HG03442 (cell line): Measurements from ENCODE around the gene DCC.
A peak's percentile ranks its signal among the peaks of the same experiment; 100 is the strongest.

ENCODE experiments used
- ATAC-seq: cut with Tn5 transposase; IDR thresholded peaks from one replicate; pipeline ENCODE4 v1.9.1; 2021; ENCODE audit warnings: mild to moderate bottlenecking, moderate library complexity; ENCODE audit not compliant: unreplicated experiment

Gene DCC

DNA sequence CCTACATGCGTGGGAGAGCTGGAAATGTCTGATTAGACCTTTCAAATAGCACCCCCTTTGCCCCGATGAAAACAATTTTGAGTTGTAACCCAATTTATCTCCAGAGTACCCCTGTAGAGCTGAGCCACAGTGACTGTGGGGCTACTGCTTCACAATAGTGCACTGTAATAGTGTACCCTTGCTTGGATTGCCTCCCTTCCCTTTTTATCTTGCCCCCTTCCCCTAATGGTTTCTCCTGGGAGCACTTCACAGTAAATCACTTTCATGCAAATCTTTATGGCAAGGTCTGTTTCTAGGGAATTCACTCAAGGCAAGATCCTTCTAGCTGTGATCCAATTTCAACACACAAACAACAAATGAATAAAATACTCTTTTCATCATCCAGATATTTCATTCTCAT, 1196.9 kb downstream of the DCC start:
- ATAC-seq = no peak

DNA sequence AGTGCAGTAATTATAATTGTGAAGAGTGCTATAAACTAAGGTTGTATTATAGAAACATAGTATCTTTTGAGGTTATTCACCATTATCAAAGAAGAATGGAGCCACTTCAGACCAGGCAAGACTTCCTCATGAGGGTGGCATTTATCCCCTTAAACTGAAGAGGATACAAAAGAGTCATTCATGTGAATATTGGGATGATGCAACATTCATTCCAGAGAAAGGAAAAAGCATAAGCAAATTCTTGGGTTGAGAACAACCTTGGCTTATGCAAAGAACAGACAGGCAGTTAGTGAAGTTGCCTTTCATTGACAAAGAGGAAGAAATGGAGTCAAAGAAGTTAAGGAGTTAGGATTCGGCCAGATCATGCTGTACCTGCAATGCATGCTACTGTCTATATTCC, 1201.9 kb downstream of the DCC start:
- ATAC-seq = no peak

DNA sequence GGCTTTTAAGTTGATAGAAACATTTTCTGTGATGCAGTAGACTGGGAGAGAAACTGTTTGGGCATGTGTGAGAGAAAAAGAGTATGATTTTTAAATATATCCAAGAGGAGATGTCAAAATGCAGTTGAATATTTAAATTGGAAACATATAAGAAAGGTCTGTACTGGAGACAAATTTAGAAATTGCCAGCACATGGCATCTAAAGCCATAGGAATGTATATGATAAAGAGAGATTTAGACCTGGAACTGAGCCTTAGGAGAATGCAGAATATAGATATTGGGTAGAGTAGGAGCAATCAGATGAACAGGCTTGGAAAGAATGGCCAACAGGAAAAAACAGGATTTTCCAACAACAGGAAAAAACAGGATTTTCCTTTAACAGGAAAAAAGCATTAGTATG, 1203.7 kb downstream of the DCC start:
- no peak for ATAC-seq

- ATAC-seq = no peak
Measured at GRCh38 chr18:53544917-53545316, 1204.9 kb downstream of the DCC start.

GRCh38 chr18:53551868-53552426, 1212.0 kb downstream of the DCC start:
- no peak for ATAC-seq

DNA sequence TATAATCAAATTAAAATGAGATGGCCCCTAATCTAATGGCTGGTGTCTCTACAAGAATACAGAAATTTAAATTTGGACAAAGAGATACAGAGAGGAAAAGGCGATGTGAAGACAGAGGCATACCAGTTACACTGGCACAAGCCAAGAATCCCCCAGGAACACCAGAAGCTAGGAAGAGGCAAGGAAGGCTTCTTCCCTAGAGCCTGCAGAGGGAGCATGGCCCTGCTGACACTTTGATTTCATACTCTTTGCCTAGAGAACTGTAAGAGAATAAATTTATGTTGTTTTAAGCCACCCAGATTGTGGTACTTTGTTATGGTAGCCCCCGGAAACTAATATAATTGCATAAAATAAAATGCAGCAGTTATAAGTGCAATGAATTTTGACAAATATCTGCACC, 1213.0 kb downstream of the DCC start:
- ATAC-seq = no peak

- ATAC-seq = no peak
Measured at GRCh38 chr18:53556450-53556849, 1216.5 kb downstream of the DCC start.

DNA sequence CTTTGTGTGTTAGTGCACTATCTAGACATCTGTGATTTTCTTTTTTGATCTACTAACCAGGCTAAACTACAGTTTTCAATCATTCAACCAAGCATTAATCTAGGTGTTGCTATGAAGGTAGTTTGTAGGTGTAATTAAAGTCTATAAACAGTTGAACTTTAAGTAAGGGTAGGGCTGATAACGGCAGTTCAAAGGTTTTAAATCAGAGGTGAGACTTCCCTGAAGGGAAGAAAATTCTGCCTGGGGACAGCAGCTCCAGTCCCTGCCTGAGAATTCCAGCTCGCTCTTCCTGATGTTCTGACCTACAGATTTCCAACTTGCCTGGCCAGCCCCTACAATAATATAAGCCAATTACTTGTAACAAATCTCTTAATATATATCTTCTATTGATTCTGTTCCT, 1220.5 kb downstream of the DCC start:
- ATAC-seq = no peak

GRCh38 chr18:53566626-53567025, 1226.6 kb downstream of the DCC start:
- ATAC-seq = no peak

DNA sequence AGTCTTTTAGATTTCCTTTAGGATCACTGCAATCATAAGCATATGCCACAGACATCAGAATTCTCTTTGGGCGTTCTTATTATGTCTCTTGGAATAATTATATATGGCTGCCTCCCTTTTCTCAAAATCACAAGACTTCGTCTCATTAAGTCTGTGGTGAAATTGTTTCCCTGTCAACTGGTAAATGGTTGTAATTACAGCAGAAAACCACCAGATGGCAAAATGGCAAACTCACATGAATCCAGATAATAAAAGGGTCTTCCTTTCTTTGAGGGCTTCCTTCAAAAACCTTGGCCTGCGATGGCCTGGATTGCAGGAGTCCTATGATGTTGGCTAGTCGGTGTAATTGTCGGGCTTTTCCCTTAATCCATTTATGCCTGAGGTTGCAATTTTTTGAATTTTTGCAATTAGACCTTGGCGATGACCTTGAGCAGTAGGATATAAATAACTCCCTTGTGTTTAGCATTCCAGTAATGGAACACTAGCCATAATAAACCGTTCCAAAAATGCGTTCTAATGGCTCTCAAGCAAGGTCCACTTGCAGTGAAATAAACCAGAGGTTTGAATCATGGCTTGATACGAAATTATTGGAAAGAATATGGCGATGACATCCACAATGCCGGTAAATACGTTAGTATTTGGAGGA, 1228.1 kb downstream of the DCC start:
- ATAC-seq = peak; percentile 58
